ENCODE measurements around the gene CNTNAP5.

Gene CNTNAP5

DNA sequence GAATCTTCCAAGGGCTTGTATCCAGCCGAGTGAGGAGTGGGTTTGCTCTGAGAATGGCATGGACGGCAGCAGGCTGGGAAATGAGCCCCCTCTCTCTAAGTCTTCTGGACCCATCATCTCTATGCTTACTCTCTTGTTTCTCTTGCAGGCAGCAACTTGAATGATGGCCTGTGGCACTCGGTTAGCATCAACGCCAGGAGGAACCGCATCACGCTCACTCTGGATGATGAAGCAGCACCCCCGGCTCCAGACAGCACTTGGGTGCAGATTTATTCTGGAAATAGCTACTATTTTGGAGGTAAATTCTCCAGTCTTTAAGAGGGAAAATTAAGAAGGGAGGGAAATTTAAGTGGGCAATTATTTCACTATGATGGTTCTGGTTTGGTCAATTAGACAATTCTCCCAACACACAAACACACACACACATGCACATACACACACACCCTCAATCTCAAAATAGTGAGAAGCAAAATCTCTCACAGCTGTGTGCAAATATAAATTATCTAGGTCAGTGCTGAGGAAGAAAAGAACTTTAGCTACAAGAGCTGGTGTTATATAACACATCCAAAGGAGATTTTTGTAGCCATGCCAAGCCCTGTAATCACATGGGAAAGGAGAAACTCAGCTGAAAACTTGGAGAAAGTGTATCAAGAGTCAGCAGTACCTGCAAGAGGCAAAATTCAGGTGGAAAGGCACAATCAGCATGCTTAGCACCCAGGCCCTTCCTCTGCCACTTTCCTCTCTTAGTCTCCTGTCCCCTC, 499.2 kb downstream of the CNTNAP5 start:
- ATAC-seq = no peak
- no peak for TF ChIP-seq ESRRG (CRISPR knock-in tag; IDR thresholded peaks at IDR 0.05)
- TF ChIP-seq, protein P1, sequence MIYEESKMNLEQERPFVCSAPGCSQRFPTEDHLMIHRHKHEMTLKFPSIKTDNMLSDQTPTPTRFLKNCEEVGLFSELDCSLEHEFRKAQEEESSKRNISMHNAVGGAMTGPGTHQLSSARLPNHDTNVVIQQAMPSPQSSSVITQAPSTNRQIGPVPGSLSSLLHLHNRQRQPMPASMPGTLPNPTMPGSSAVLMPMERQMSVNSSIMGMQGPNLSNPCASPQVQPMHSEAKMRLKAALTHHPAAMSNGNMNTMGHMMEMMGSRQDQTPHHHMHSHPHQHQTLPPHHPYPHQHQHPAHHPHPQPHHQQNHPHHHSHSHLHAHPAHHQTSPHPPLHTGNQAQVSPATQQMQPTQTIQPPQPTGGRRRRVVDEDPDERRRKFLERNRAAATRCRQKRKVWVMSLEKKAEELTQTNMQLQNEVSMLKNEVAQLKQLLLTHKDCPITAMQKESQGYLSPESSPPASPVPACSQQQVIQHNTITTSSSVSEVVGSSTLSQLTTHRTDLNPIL (CRISPR knock-in tag; IDR thresholded peaks at IDR 0.05; ENCODE audit: low read depth) = no peak
- TF ChIP-seq SNAI2 (CRISPR knock-in tag; IDR thresholded peaks at IDR 0.05) = no peak
- TF ChIP-seq ZFP30 (CRISPR knock-in tag; IDR thresholded peaks at IDR 0.05) = no peak
- TF ChIP-seq ZNF70 (CRISPR knock-in tag; IDR thresholded peaks at IDR 0.05) = no peak
- TF ChIP-seq POU6F1 (CRISPR knock-in tag; IDR thresholded peaks at IDR 0.05; ENCODE audit: borderline replicate concordance, low read depth) = no peak
- TF ChIP-seq, protein P2, sequence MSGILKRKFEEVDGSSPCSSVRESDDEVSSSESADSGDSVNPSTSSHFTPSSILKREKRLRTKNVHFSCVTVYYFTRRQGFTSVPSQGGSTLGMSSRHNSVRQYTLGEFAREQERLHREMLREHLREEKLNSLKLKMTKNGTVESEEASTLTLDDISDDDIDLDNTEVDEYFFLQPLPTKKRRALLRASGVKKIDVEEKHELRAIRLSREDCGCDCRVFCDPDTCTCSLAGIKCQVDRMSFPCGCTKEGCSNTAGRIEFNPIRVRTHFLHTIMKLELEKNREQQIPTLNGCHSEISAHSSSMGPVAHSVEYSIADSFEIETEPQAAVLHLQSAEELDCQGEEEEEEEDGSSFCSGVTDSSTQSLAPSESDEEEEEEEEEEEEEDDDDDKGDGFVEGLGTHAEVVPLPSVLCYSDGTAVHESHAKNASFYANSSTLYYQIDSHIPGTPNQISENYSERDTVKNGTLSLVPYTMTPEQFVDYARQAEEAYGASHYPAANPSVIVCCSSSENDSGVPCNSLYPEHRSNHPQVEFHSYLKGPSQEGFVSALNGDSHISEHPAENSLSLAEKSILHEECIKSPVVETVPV (CRISPR knock-in tag; IDR thresholded peaks at IDR 0.05) = no peak
- no peak for TF ChIP-seq ZC3H10 (CRISPR knock-in tag; IDR thresholded peaks at IDR 0.05)
- TF ChIP-seq ZNF8 (CRISPR knock-in tag; IDR thresholded peaks at IDR 0.05) = no peak
- no peak for TF ChIP-seq BACH2 (CRISPR knock-in tag; IDR thresholded peaks at IDR 0.05; ENCODE audit: borderline replicate concordance)
- no peak for TF ChIP-seq ZFP3 (CRISPR knock-in tag; IDR thresholded peaks at IDR 0.05)
- no peak for TF ChIP-seq TCF4 (CRISPR knock-in tag; IDR thresholded peaks at IDR 0.05; ENCODE audit: borderline replicate concordance)
- TF ChIP-seq PPARA (CRISPR knock-in tag; IDR thresholded peaks at IDR 0.05; ENCODE audit: borderline replicate concordance) = no peak
- no peak for TF ChIP-seq TSHZ2 (CRISPR knock-in tag; IDR thresholded peaks at IDR 0.05)
- no peak for TF ChIP-seq ZNF565 (CRISPR knock-in tag; conservative IDR thresholded peaks at IDR 0.05; ENCODE audit: low read depth)
- no peak for TF ChIP-seq OSR1 (CRISPR knock-in tag; IDR thresholded peaks at IDR 0.05)
- no peak for TF ChIP-seq PATZ1 (CRISPR knock-in tag; IDR thresholded peaks at IDR 0.05; ENCODE audit: borderline replicate concordance)
- no peak for TF ChIP-seq TOX (CRISPR knock-in tag; IDR thresholded peaks at IDR 0.05; ENCODE audit: borderline replicate concordance)
- TF ChIP-seq RARB (CRISPR knock-in tag; IDR thresholded peaks at IDR 0.05) = no peak

DNA sequence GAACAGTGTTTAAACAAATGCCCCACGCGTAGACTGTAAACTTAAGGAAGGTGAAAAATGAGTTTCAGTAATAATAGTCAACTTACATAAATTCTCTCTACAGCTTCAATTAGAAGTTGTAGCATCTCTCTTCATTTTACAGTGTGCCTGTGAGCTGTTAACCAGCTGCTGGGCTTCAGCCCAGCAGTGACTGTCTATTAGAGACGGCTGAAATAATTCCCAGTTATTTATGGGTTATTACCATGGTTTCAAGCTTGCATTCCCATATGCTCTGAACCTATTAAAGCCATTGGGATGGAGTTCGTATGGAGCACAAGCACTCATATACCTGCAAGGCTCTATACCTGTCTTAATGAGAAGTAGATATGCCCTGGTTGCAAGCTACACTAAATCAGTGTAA, 501.1 kb downstream of the CNTNAP5 start:
- ATAC-seq = no peak
- TF ChIP-seq GLIS3 (CRISPR knock-in tag; IDR thresholded peaks at IDR 0.05) = no peak
- TF ChIP-seq PATZ1 (CRISPR knock-in tag; IDR thresholded peaks at IDR 0.05; ENCODE audit: borderline replicate concordance) = no peak
- TF ChIP-seq TSHZ2 (CRISPR knock-in tag; IDR thresholded peaks at IDR 0.05) = no peak
- no peak for TF ChIP-seq CSDC2 (CRISPR knock-in tag; IDR thresholded peaks at IDR 0.05)
- TF ChIP-seq POU6F1 (CRISPR knock-in tag; IDR thresholded peaks at IDR 0.05; ENCODE audit: borderline replicate concordance, low read depth) = no peak
- no peak for TF ChIP-seq OSR1 (CRISPR knock-in tag; IDR thresholded peaks at IDR 0.05)
- TF ChIP-seq, protein P2 (CRISPR knock-in tag; IDR thresholded peaks at IDR 0.05) = no peak
- TF ChIP-seq BACH2 (CRISPR knock-in tag; IDR thresholded peaks at IDR 0.05; ENCODE audit: borderline replicate concordance) = no peak
- TF ChIP-seq SNAI2 (CRISPR knock-in tag; IDR thresholded peaks at IDR 0.05) = no peak

Data from SK-N-SH treated with all-trans-retinoic acid at 6 μM for 48 hours (cell line).